ENCODE results near the gene OR6J1.

OR6J1 gene

DNA sequence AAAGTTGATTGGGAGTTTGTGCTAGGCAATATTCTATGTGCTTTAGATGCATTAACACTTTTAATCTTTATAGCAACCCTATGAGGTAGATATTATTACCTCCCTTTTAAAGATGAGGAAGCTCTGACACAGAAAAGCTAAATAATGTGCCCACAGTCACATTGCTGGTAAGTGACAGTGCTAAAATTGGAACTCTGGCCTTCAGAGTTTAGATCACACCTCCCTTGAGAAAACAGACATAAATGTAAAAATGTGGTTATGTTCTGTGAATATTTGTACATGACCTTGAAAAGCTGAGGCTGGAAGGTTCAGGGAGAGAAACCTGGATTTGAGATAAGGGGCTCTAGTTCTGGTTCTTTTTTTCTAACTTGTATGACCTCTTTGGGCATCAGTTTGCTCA is 44.1 kb downstream of the OR6J1 start:
- TF ChIP-seq CTCF (IDR thresholded peaks at IDR 0.05; ENCODE audit: control insufficient read depth, insufficient read depth, low read depth, low read length, missing control alignments) = no peak
- no peak overlapping the region for H3K4me3 ChIP-seq (ENCODE audit: control insufficient read depth, low read depth, low read length)
- DNase-seq (ENCODE audit: low read depth) = no peak

DNA sequence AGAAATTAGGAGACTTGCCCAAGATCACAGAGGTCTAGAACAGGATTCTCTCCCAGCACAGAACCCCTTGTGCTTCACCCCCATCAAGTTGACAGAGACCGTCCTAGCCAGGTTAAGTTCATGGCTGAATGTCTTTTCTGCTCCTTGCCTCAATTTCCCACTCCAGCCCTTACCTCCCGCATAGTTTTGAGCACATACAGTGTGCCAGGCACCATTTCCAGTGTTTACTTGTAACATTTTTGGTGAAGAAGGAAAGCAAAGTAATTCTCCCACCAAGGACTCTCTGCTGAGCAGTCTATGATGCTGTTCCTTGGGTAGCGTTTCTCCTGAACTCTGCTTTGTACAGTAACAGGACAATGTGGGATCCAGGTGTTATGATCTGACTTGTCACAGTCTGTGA is 44.8 kb downstream of the OR6J1 start:
- DNase-seq (ENCODE audit: low read depth) = no peak
- no peak for TF ChIP-seq CTCF (IDR thresholded peaks at IDR 0.05; ENCODE audit: control insufficient read depth, insufficient read depth, low read depth, low read length, missing control alignments)
- peak overlapping the region; percentile 84 for H3K4me3 ChIP-seq (ENCODE audit: control insufficient read depth, low read depth, low read length)

DNA sequence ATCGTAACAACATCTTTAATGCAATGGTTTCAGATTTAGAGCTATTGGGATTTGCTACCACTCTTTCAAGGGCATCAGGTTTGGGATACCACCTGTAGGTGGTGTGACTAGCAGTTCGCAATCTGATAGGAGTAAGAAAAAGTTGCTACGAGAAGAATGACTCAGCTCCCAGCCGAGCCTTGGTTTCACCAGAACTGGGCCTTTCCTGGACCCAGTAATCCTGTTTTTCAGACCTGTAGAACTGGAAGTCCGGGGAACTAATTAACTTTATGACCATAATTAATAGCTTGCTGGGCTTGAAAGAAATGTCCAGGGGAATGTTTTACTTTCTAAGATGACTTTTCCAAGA is 45.3 kb downstream of the OR6J1 start:
- DNase-seq (ENCODE audit: low read depth) = no peak
- TF ChIP-seq CTCF (IDR thresholded peaks at IDR 0.05; ENCODE audit: control insufficient read depth, insufficient read depth, low read depth, low read length, missing control alignments) = peak; percentile 45
- peak overlapping the region; percentile 84 for H3K4me3 ChIP-seq (ENCODE audit: control insufficient read depth, low read depth, low read length)

DNA sequence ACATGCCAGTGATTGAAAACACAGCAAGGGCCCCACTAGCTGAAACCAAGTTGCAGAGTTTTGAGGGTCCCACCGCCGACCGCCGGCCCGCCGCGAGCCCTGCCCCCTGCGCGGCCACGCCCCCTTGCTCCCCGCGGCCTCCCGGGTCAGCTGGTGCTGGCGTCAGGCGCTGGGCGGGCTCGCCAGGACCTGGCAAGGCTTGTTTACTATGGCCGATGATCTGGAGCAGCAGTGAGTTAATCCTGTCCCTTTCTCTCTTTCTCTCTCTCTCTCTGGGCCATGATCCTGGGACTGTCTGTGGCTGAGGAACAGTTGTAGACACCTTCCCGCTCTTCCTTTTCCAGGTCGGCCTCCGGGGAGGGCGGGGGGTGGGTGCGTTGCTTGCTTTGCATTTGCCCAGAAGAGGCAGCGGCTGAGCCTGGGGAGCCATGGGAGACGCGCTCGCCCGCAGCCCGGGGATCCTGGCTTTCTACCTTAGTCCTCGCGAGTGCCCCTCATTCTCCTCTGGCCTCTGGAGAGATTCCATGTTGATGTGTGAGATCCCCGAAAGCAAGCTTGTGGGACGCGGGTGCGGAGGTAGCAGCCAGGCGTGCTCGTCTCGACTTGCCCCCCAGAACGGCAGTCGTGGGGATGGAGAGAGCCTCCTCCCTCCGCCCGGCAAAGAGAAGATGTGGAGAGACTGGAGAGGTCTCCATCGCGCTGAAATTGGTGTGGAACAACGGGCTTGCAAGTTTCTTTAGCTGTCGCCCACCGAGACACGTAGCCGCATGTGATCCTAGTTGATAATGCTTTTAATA is 45.9 kb downstream of the OR6J1 start, which contains the start of gene ABHD4:
Gene ABHD4, plus strand, starts transcription at position 202 of the 797 bp plus-strand sequence. Its CDS starts 7 bp downstream, at position 209.
- TF ChIP-seq CTCF (IDR thresholded peaks at IDR 0.05; ENCODE audit: control insufficient read depth, insufficient read depth, low read depth, low read length, missing control alignments) = no peak
- H3K4me3 ChIP-seq (ENCODE audit: control insufficient read depth, low read depth, low read length) = peak within 1 kb of the TSS; percentile 84
- no peak for DNase-seq (ENCODE audit: low read depth)

DNA sequence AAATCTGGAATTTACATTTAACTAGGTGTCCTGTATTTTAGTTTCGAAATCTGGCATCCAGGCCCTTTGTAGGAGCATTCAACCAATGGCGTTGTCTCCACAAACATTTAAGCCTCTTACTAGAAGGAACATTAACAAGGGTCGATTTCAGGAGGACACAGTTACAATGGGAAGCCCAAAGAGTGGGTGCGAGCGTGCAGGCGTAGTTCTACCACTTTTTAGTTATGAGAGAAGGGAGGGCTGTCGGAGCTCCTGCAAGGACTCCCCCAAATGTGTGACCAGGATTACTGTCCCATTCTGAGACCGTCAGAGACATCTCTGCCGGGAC is 46.4 kb downstream of the OR6J1 start:
- H3K4me3 ChIP-seq (ENCODE audit: control insufficient read depth, low read depth, low read length) = peak overlapping the region; percentile 84
- DNase-seq (ENCODE audit: low read depth) = no peak
- no peak for TF ChIP-seq CTCF (IDR thresholded peaks at IDR 0.05; ENCODE audit: control insufficient read depth, insufficient read depth, low read depth, low read length, missing control alignments)

DNA sequence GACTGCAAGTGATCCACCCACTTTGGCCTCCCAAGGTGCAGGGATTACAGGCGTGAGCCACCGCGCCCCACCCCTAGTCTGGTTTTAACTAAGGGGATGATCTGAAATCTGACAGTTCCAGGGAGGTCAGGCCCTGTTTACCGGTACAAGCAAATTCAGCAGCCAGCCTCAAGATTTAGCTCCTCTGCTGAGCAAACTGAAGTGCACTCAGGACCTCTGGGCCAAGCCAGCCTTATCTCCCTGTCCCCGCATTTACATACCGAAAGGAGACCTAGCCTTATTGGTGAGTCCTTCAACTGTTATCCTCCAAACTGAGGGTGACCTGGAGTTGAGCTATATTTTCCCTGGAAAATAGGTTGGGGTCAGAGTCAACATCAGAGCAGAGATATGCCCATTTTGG is 46.9 kb downstream of the OR6J1 start:
- no peak for TF ChIP-seq CTCF (IDR thresholded peaks at IDR 0.05; ENCODE audit: control insufficient read depth, insufficient read depth, low read depth, low read length, missing control alignments)
- DNase-seq (ENCODE audit: low read depth) = no peak
- no peak overlapping the region for H3K4me3 ChIP-seq (ENCODE audit: control insufficient read depth, low read depth, low read length)

All from AG09309 (cell line).